ENCODE measurements around the gene ACACA. TPM values are rescaled to one million over a fixed set of nuclear protein-coding genes. Genes with fewer than 3 reads are reported as not detected.

The ACACA gene
- total RNA-seq, 1 experiment from 2014 or later = 33.0 TPM

- no peak overlapping the region for H3K27ac ChIP-seq (ENCODE audit: low read length)
- H3K36me3 ChIP-seq (ENCODE audit: low read depth, low read length) = no peaks in the 10 kb centered on the region; the same call in none of the 2 replicates
- BruUV-seq (replicated peaks) = no TSS peak
- DNase-seq (no peak), ATAC-seq (no peak)
- H3K4me3 ChIP-seq (ENCODE audit: low read length) = no peak overlapping the region
- H3K9ac ChIP-seq (ENCODE audit: low read length) = no peak overlapping the region
- no peak overlapping the region for H3K4me2 ChIP-seq (ENCODE audit: low read length)
- no peaks in the 10 kb centered on the region for H3K9me2 ChIP-seq (replicated peaks; ENCODE audit: low read length)
- ChIA-PET POLR2A (ENCODE audit: unreplicated experiment) (no interaction called here), CTCF (no interaction called here)
- no peaks in the 10 kb centered on the region for H3F3A ChIP-seq (ENCODE audit: low read length, unreplicated experiment)
- H3K9me3 ChIP-seq (ENCODE audit: low read length) = no peaks in the 10 kb centered on the region
- H2AFZ ChIP-seq (ENCODE audit: low read length) = no peak overlapping the region
- H4K20me1 ChIP-seq (ENCODE audit: low read length) = 0 out of 2 replicates have a peak, but pooled peaks cover 5% of the 10 kb centered on the region
- no peaks in the 10 kb centered on the region for H3K4me1 ChIP-seq (ENCODE audit: insufficient read depth, low read length)
- H3K27me3 ChIP-seq (ENCODE audit: low read length) = no peaks in the 10 kb centered on the region
- no peak for TF ChIP-seq EZH2 (IDR thresholded peaks at IDR 0.05; ENCODE audit: low read length, unreplicated experiment)
- no peak for TF ChIP-seq EZH2phosphoT487 (IDR thresholded peaks at IDR 0.05; ENCODE audit: borderline replicate concordance, low read length)
- no peak for TF ChIP-seq CTCF (conservative IDR thresholded peaks at IDR 0.05; ENCODE audit: low read depth, low read length)
- intact Hi-C loops (cut with micrococcal nuclease) = no loop called here
- peaks cover 18% of the 10 kb centered on the region for H3K79me2 ChIP-seq (ENCODE audit: low read length)
Observed at GRCh38 chr17:37339321-37339720, 67.3 kb downstream of the ACACA start.

DNA sequence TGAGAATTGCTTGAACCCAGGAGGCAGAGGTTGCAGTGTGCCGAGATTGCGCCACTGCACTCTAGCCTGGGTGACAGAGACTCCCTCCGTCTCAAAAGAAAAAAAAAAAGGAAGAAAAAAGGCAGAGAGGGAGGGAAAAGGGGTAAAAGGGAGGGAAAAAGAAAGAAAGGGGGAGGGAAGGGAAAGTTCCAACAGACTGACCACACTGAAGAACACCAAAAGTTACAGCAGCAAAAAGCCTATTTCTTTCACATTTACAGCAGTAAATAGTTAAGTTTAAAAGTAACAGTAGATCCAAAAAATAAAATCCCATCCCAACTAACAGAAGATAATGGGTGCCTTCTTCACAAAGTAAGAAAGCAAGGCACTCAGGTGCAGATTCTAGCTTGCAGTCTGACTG, 67.8 kb downstream of the ACACA start:
- H4K20me1 ChIP-seq (ENCODE audit: low read length) = 0 out of 2 replicates have a peak, but pooled peaks cover 5% of the 10 kb centered on the region
- POLR2A ChIA-PET (ENCODE audit: unreplicated experiment) = no interaction called here
- CTCF ChIA-PET = no interaction called here

More for the DNA sequence above, 67.8 kb downstream of the ACACA start:
- Histone ChIP-seq H3K27ac (ENCODE audit: low read length) (no peak overlapping the region), H3K4me1 (ENCODE audit: insufficient read depth, low read length) (no peaks in the 10 kb centered on the region), H3F3A (ENCODE audit: low read length, unreplicated experiment) (no peaks in the 10 kb centered on the region), H2AFZ (ENCODE audit: low read length) (no peak overlapping the region), H3K36me3 (ENCODE audit: low read depth, low read length) (no peaks in the 10 kb centered on the region; the same call in none of the 2 replicates), H3K4me3 (ENCODE audit: low read length) (no peak overlapping the region), H3K27me3 (ENCODE audit: low read length) (no peaks in the 10 kb centered on the region), H3K9me3 (ENCODE audit: low read length) (no peaks in the 10 kb centered on the region), H3K4me2 (ENCODE audit: low read length) (no peak overlapping the region), H3K79me2 (ENCODE audit: low read length) (peaks cover 18% of the 10 kb centered on the region), H3K9me2 (replicated peaks; ENCODE audit: low read length) (no peaks in the 10 kb centered on the region), H3K9ac (ENCODE audit: low read length) (no peak overlapping the region)
- TF ChIP-seq EZH2phosphoT487 (IDR thresholded peaks at IDR 0.05; ENCODE audit: borderline replicate concordance, low read length) = no peak
- no peak for TF ChIP-seq CTCF (conservative IDR thresholded peaks at IDR 0.05; ENCODE audit: low read depth, low read length)
- TF ChIP-seq EZH2 (IDR thresholded peaks at IDR 0.05; ENCODE audit: low read length, unreplicated experiment) = no peak
- intact Hi-C loops (cut with micrococcal nuclease) = no loop called here
- ATAC-seq (no peak), DNase-seq (no peak)
- no TSS peak for BruUV-seq (replicated peaks)
